Stimulated activated CD8-positive, alpha-beta memory T cell treated with anti-CD3 and anti-CD28 coated beads, Interleukin-2, amount 100 ng/mL, for 48 hours (primary cell): Measurements from ENCODE around the gene OBSCN.
A peak's percentile ranks its signal among the peaks of the same experiment; 100 is the strongest.
"Not testable (repeated sequence)": the region's sequence is repeated elsewhere in the genome, so short reads cannot be mapped to it uniquely, and the experiment has no call there.

ENCODE experiments used
- DNase-seq, 2 donors: peaks; one replicate each; pipeline ENCODE4 v3.0.0-alpha.2; 2020; ENCODE audit warnings: low read depth in 2 of 2

OBSCN gene

GRCh38 chr1:228228601-228229074, 20.8 kb downstream of the OBSCN start:
- no peak for DNase-seq

- no peak for DNase-seq
These were observed 23.3 kb downstream of the OBSCN start for GRCh38 chr1:228231189-228231588.

DNA sequence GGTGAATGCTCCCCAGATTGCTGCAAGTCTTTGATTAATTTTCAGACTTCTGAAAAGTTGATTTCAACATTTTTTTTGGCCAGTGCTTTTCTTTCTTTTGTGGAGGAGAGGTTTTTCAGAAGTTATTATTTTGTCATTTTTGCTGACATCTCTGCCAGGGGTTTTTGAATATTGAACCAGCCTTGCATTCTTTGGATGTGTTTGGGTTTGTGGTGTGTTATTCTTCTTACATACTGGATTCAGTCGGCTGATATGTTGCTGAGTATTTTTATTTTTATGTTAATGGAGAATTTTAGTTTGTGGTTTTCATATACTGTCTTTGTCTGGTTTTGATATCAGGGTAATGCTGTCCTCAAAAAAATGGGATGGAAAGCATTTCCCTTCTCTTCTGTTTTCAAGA, 25.3 kb downstream of the OBSCN start:
- DNase-seq: no peak

GRCh38 chr1:228234921-228235320, 27.1 kb downstream of the OBSCN start:
- DNase-seq: no peak

- DNase-seq: peak in 1 of 2 donors; percentile 17
These were observed 28.9 kb downstream of the OBSCN start for GRCh38 chr1:228236744-228237143.

GRCh38 chr1:228238007-228238406, 30.2 kb downstream of the OBSCN start:
- no peak for DNase-seq

DNA sequence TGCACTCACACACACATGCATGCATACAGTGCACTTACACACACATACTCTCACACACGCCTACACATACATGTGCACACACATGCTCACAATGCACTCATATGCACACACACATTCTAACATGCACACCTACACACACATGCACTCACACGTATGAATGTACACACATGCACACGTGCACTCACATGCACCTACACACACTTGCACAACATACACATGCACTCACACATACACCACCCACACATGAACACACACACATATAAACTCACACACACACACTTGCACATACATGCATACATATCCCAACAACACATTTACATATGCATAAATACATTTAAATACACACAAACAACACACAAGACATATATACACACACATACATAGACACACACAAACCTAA, 30.6 kb downstream of the OBSCN start:
- DNase-seq: no peak

- no peak for DNase-seq
These were observed 32.8 kb downstream of the OBSCN start for GRCh38 chr1:228240411-228241240.

DNA sequence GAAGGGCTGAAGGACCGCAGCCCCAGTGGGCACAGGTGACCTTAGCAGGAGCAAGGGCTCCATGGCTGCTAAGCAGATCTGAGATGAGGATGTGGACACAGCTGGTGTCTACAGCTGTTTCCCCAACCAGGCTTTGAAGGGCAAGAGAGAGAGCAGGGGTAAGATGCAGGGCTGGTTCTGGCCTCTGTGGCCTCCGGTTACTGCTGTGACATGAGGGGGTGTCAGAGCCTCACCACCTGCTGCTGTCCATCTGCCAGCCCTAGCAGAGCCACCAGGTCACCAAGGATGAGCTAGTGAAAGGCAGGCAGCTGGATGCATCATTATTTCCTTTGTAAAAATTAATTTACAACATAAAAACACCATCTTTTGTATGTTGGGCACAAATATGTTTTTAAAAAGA, 33.4 kb downstream of the OBSCN start:
- no peak for DNase-seq

DNA sequence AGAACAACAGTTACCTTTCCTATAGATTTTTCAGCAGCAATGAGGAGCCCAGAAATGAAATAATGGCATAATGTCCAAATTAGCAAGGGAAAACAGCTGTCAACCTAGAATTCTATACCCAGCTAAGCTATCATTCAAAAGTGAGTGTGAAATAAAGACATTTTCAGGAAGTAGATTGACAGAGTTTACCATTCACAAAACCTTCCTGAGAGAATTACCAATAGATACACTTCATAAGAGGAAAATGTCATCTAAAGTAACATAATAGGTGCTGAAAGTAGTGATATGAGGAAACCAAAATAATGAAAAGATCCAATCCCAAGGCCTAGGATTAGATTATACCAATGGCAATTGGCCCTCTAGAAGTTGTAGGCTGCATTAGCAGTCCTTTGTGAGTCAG, 34.6 kb downstream of the OBSCN start:
- no peak for DNase-seq

DNA sequence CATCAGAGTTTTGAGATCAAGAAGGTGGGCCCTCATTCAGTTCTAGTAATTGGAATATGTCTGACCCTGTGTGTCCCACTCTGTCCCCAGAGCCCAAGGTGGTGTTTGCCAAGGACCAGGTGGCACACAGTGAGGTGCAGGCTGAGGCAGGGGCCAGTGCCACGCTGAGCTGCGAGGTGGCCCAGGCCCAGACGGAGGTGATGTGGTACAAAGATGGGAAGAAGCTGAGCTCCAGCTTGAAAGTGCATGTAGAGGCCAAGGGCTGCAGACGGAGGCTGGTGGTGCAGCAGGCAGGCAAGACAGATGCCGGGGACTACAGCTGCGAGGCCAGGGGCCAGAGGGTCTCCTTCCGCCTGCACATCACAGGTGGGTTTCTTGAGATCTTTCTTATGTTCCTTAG, 35.2 kb downstream of the OBSCN start:
- DNase-seq: no peak

GRCh38 chr1:228243989-228244388, 36.1 kb downstream of the OBSCN start:
- DNase-seq: not testable (repeated sequence)

DNA sequence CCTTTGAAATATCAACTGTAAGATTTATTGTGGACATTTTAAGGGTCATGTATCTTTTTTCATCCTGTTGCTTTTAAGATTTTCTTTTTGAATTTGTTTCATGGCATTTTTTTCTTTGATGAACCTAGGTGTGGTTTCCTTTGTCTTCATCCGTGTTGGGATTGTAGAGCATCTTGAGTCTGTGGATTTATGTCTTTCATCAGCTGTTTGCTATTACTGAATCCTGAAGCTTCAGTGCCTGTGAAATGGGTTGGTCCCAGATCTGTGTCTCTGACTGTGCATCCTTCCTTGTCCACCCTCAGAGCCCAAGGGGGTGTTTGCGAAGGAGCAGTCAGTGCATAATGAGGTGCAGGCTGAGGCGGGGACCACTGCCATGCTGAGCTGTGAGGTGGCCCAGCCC, 37.3 kb downstream of the OBSCN start:
- DNase-seq: no peak

DNA sequence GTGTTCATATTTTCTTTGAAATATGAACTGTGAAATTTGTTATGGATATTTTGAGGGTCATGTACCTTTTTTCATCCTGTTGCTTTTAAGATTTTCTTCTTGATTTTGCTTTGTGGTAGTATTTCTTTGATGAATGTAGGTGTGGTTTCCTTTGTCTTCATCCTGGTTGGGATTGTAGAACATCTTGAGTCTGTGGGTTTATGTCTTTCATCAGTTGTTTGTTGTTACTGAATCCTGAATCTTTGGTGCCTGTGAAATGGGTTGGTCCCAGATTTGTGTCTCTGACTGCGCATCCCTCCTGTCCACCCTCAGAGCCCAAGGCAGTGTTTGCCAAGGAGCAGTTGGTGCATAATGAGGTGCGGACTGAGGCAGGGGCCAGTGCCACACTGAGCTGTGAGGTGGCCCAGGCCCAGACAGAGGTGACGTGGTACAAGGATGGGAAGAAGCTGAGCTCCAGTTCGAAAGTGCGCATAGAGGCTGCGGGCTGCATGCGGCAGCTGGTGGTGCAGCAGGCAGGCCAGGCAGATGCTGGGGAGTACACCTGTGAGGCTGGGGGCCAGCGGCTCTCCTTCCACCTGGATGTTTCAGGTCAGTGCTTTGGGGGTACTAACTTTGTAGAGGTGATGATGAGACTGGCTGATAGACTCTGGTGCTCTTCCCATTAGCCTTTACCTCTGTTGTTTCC, 38.5 kb downstream of the OBSCN start:
- DNase-seq: no peak

DNA sequence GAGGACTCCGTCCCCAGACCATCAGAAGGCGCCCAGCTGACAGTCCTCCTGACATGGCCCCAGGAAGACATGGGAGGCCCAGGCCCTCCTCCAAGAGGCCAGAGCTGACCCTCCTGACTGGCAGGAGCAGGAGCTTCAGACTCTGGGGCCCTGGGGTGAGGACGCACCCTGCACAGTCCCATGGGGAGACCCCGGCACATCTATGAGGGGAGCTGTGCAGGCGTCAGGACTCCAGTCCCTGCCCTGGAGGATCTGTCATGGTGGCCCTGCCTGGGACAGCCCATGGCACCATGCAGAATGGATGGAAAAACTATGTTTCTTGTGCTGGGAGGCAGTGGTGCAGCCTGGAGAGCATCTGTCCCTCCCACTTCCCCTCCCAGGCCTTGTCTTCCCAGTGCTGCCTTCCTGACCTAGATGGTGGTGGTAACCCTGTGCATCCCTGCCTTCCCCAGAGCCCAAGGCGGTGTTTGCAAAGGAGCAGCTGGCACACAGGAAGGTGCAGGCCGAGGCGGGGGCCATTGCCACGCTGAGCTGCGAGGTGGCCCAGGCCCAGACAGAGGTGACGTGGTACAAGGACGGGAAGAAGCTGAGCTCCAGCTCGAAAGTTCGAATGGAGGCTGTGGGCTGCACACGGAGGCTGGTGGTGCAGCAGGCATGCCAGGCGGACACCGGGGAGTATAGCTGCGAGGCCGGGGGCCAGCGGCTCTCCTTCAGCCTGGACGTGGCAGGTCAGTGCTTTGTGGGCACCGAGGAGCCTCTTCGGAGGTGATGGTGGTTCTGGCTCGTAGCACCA, 41.9 kb downstream of the OBSCN start:
- no peak for DNase-seq

GRCh38 chr1:228252476-228252875, 44.6 kb downstream of the OBSCN start:
- not testable (repeated sequence) for DNase-seq

DNA sequence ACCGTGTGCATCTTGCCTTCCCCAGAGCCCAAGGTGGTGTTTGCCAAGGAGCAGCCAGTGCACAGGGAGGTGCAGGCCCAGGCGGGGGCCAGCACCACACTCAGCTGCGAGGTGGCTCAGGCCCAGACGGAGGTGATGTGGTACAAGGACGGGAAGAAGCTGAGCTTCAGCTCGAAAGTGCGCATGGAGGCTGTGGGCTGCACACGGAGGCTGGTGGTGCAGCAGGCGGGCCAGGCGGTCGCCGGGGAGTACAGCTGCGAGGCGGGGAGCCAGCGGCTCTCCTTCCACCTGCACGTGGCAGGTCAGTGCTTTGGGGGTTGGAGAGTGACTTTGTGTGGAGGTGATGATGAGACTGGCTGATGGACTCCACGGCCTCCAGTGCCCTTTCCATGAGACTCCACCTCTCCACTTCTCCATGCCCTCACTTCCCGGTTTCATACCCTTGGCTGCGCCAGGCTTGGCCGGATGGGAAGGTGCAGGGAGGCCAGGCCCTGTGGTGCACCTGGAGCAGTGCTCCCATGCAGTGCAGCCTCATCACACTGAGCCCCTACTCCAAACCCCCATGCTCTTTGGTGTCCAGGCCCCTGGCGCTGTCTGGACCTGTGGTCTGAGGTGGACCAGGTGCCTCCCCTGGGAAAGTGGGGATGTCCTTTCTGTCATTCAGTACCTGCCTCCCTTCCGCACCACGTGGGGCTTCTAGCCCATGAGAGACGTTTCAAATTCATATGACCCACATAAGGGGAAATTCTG, 49.0 kb downstream of the OBSCN start:
- no peak for DNase-seq

DNA sequence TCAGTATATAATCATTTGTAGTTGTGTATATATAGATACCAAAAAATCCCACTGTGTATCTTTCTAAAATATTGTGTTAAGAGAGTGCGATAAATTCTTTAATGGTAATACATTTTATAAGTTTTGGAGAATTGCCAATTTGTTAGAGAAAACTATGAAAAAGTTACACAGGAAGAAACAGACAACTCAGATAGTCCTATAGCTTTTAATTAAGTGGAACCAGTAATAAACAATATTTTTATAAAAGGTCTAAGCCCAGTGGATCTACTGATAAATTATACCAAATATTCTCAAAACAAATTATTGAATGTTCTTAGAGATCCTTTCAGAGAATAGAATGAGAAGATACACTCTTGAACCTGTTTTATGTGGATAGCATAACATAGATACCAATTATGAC, 50.6 kb downstream of the OBSCN start:
- no peak for DNase-seq

DNA sequence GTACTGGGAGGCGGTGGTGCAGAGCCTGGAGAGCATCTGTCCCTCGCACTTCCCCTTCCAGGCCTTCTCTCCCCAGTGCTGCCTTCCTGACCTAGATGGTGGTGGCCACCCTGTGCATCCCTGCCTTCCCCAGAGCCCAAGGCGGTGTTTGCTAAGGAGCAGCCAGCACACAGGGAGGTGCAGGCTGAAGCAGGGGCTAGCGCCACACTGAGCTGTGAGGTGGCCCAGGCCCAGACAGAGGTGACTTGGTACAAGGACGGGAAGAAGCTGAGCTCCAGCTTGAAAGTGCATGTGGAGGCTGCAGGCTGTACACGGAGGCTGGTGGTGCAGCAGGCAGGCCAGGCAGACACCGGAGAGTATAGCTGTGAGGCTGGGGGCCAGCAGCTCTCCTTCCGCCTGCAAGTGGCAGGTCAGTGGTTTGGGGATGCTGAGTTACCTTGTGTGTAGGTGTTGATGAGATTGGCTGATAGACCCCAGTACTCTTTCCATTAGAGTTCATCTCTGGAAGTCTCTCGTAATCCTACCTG, 51.6 kb downstream of the OBSCN start:
- no peak for DNase-seq

- no peak for DNase-seq
These were observed 52.1 kb downstream of the OBSCN start for GRCh38 chr1:228259951-228260350.

DNA sequence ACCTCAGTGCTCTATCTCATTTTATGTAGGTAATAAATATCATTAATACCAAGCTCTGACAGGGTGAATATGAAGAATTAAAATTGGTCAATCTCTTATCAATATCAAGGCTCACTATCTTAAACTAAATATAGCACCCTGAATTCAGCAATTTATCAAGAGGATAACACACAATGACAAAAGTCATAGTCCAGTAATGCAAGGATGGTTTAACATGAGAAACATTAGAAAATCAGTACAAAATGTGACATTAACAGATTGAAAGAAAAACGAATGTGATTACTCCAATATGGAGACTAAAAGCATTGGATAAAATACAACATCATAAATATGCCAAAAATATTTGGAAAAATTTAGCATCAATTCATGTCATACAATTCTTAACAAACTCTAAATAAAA, 53.9 kb downstream of the OBSCN start:
- DNase-seq: no peak
